Measurements from ENCODE around the gene ASB7.
"Not testable (repeated sequence)": the region's sequence is repeated elsewhere in the genome, so short reads cannot be mapped to it uniquely, and the experiment has no call there.

The ASB7 gene

GRCh38 chr15:100672959-100673358 is 70.6 kb downstream of the ASB7 start:
- no peak for TF ChIP-seq CTCF (IDR thresholded peaks at IDR 0.05; ENCODE audit: low read depth, low read length)
- H3K4me3 ChIP-seq (replicated peaks in 1 of 2; ENCODE audit: low read depth in 2 of 2, low read length in 2 of 2): no peak overlapping the region
- no peak for DNase-seq (ENCODE audit: low read depth in 2 of 2)

- H3K4me3 ChIP-seq (replicated peaks in 1 of 2; ENCODE audit: low read depth in 2 of 2, low read length in 2 of 2); DNase-seq (ENCODE audit: low read depth in 2 of 2): not testable (repeated sequence)
Observed at GRCh38 chr15:100679151-100679550, 76.8 kb downstream of the ASB7 start.

- no peak overlapping the region for H3K4me3 ChIP-seq (replicated peaks in 1 of 2; ENCODE audit: low read depth in 2 of 2, low read length in 2 of 2)
- TF ChIP-seq CTCF (IDR thresholded peaks at IDR 0.05; ENCODE audit: low read depth, low read length): no peak
- no peak for DNase-seq (ENCODE audit: low read depth in 2 of 2)
Observed at GRCh38 chr15:100680726-100681125, 78.3 kb downstream of the ASB7 start.

GRCh38 chr15:100681335-100681746 is 79.0 kb downstream of the ASB7 start:
- TF ChIP-seq CTCF (IDR thresholded peaks at IDR 0.05; ENCODE audit: low read depth, low read length): no peak
- no peak overlapping the region for H3K4me3 ChIP-seq (replicated peaks in 1 of 2; ENCODE audit: low read depth in 2 of 2, low read length in 2 of 2)
- peak in 1 of 2 donors; percentile 64 for DNase-seq (ENCODE audit: low read depth in 2 of 2)

GRCh38 chr15:100682468-100682867 is 80.1 kb downstream of the ASB7 start:
- TF ChIP-seq CTCF (IDR thresholded peaks at IDR 0.05; ENCODE audit: low read depth, low read length): no peak
- H3K4me3 ChIP-seq (replicated peaks in 1 of 2; ENCODE audit: low read depth in 2 of 2, low read length in 2 of 2): no peak overlapping the region
- no peak for DNase-seq (ENCODE audit: low read depth in 2 of 2)

- DNase-seq (ENCODE audit: low read depth in 2 of 2): no peak
- no peak for TF ChIP-seq CTCF (IDR thresholded peaks at IDR 0.05; ENCODE audit: low read depth, low read length)
- no peak overlapping the region for H3K4me3 ChIP-seq (replicated peaks in 1 of 2; ENCODE audit: low read depth in 2 of 2, low read length in 2 of 2)
Observed at GRCh38 chr15:100683434-100683833, 81.0 kb downstream of the ASB7 start.

GRCh38 chr15:100684591-100684990 is 82.2 kb downstream of the ASB7 start:
- DNase-seq (ENCODE audit: low read depth in 2 of 2): no peak
- H3K4me3 ChIP-seq (replicated peaks in 1 of 2; ENCODE audit: low read depth in 2 of 2, low read length in 2 of 2): no peak overlapping the region
- TF ChIP-seq CTCF (IDR thresholded peaks at IDR 0.05; ENCODE audit: low read depth, low read length): no peak

Measured in cardiac fibroblast (primary cell).